ENCODE measurements around the gene MADD.

MADD gene

DNA sequence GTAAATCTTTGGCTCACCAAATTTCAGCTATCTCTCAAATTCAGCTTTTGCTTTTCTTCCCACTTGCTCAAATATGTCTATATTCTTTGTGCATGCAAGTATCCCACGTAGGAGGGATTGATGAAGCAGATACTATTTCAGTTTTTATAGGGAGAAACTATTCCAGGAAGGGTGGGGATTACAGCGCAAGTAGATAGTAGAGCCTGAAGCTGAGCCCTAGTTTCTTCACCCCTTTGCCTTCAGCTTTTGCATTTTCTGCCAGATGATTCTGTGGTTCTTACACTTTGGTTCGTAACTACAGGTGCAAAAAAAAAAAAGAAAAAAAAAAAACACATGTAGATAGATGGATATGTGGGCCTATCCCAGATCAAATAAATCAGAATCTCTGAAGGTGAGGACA, 18.2 kb upstream of the MADD start:
- DNase-seq (ENCODE audit: low spot score) = no peak

DNA sequence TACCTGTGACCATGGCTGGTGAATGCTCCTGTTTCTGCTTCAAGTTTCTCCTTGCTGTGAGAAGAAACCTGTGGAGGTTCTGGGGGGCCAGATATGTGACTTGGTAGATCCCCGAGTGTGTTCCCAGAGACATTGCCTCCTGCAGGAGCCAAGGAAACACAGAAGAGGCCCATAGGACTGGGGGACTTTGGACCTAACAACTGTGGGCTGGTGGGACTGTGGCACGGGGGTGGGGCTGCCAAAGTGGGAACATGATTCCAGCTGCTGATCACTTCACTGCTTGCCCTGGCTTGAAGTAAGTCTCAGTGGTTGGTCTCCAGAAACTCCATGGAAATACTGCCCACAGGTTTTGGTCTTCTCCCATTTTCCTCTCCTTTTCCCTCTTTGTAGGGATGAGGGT, 16.3 kb upstream of the MADD start:
- DNase-seq (ENCODE audit: low spot score) = no peak

DNA sequence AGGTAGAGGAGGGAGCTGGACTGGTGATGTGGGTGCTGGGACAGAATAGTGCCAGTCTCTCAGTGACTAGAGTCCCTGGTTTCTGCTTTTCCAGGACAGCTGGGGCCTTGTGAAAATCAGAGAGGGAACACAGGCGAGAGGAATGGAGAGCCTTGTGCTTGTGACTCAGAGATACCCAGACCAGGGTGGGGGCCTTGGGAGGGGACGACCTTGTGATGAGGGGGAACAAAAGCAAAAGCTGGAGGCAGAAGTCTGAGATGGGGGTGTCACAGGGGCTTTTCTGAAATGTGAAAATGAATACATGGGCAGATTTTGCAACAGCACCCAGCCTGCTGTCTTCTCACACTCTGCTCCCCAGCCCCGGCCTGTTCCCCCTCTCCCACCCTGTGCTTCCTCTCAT, 15.5 kb upstream of the MADD start:
- no peak for DNase-seq (ENCODE audit: low spot score)

DNA sequence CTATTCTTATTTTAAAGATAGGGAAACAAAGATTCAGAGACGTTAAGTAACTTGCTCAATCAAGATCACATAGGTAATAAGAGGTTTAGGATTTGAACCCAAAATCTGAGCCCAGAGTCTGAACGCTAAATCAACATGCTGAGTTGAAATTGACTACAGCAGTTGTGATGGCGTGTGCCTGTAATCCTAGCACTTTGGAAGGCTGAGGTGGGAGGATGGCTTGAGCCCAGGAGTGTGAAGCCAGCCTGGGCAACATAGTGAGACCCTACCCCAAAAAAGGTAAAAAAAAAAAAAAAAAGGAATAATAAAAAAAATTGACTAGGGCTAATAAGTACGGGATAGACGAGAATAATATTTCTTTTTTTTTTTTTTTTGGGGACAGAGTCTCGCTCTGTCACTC, 13.6 kb upstream of the MADD start:
- no peak for DNase-seq (ENCODE audit: low spot score)

DNA sequence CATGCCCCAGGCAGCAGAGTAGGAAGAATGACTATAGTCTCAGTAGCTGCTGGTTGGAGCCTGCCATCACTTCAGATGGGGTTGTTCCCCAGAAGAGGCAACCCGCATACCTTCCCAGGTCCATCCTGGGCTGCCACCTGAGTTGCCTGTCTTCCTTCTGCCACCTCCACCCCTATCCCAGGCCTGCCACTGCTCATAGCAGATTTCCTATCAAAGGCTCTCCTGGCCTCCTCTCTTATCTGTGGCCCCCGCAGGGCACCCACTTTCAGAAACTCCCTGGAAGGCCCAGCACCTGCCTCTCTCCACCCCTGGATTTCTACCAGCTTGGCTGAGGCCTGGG, 12.8 kb upstream of the MADD start:
- DNase-seq (ENCODE audit: low spot score) = no peak

DNA sequence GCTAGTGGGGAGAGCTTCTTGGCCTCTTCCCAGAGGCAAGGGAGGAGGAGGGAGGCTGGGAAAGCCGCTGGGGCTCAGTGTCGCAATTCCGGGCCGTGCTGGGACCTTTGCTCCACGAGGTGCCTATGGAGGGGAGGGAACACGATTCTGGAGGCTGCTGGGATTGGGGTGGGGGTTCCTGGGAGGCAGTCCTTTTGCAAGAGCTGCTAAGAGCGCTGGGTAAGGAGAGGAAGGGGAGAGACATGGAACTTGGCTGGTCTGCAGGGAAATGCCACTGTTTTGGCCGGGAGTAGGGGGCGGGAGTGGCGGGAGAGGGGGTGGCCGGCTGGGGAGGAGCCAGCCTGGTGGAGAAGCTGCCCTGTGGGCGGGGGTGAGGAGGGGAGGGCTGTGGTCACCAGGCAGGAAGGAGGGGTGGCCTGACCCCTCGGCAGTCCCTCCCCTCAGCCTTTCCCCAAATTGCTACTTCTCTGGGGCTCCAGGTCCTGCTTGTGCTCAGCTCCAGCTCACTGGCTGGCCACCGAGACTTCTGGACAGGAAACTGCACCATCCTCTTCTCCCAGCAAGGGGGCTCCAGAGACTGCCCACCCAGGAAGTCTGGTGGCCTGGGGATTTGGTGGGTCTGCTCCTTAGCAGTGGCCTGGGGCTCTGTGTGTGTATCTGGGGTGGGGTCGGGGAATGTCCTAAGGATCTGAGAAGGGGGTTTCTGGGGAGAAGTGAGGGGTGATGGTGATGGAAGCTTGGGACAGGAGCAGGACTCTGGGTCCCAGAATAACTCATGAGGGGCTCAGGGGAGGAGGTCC, 12.2 kb upstream of the MADD start, which contains the start of gene NR1H3:
TSS of gene NR1H3 (plus strand) at position 480 of the 800 bp plus-strand sequence. CDS start 1,221 bp downstream, outside the sequence.
- DNase-seq (ENCODE audit: low spot score) = peak; percentile 76

DNA sequence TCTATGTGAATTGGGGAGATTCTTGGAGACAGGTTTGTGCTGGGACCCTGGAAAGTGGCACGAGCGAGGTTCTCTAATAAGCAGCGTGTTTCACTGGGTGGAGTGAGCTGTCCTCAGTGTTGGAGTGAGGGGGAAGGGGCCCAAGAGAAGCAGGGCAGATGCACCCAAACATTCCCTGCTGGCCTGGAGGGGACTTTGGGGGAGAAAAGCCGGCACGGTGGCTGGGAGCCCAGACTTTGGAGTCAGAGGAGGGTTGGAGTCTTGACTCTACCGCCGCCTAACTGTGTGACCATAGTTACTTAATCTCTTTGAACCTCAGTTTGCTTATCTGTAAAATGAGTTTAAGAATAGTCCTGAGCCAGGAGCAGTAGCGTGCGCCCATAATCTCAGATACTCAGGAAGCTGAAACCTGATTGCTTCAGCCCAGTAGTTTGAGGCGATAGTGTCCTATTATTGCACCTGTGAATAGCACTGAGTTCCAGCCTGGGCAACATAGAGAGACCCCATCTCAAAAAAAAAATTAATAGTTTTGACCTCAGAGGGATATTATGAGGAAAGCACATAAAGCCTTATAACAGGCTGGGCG, 11.5 kb upstream of the MADD start:
- DNase-seq (ENCODE audit: low spot score) = no peak

DNA sequence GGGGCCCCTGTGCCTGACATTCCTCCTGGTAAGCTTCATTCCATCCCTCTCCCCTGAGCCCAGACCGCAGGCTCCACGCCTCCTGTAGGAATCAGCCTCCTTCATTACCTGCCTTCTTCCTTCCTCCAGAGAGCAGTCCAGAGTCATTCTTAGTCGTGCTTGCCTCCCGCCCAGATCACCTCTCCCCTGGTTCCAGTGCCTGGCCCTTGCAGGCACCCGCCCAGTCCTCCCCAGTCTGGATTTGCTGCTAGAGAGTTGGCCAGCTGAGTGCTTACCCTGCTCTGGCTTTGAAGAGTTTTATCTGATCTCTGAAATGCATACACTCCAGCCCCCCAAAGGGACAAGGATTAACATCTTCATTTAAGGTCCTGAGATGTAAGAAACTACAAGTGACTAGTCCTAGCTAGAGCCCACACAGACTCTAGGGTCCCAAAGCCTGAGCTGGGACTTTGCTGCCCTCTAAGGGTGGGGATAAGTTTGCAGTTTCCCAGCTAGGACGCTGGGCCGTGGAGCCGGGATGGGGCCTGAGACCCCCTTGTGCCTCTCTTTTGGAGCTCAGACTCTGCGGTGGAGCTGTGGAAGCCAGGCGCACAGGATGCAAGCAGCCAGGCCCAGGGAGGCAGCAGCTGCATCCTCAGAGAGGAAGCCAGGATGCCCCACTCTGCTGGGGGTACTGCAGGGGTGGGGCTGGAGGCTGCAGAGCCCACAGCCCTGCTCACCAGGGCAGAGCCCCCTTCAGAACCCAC, 10.5 kb upstream of the MADD start:
- DNase-seq (ENCODE audit: low spot score) = peak; percentile 60

DNA sequence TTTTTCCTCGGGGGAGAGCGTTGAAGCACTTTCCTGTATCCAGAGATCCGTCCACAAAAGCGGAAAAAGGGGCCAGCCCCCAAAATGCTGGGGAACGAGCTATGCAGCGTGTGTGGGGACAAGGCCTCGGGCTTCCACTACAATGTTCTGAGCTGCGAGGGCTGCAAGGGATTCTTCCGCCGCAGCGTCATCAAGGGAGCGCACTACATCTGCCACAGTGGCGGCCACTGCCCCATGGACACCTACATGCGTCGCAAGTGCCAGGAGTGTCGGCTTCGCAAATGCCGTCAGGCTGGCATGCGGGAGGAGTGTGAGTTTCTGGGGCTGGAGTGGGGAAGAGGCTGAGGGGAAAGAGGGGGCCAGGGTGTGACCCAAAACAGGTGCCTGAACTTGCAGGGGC, 9.6 kb upstream of the MADD start:
- no peak for DNase-seq (ENCODE audit: low spot score)

DNA sequence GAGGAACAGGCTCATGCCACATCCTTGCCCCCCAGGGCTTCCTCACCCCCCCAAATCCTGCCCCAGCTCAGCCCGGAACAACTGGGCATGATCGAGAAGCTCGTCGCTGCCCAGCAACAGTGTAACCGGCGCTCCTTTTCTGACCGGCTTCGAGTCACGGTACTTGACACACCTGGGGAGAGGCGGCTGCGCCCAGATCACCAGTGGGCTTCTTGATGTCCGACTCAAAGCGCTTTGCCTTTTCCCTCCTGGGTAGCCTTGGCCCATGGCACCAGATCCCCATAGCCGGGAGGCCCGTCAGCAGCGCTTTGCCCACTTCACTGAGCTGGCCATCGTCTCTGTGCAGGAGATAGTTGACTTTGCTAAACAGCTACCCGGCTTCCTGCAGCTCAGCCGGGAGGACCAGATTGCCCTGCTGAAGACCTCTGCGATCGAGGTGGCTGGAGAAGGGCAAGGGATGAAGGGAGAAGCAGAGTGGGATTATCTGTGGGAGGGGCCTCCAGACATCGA, 8.6 kb upstream of the MADD start:
- DNase-seq (ENCODE audit: low spot score) = no peak

DNA sequence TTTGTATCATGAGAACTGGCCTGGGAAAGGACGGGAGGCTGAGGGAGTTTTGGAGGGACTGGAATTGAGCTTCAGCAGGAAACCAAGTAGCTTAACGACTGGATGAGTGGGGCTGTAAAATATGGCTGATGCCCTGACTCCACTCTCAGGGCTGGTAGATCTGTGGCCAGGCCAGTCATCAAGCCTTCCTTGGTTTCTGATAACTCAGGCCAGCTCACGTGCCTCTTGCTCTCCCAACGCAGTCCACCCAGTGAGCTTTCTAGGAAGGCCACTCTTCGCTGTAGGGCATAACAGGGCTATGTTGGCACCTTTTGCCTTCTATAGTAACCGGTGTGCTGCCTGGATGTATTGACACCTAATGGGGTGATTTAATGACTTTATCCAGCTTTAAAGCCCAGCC, 5.8 kb upstream of the MADD start:
- DNase-seq (ENCODE audit: low spot score) = no peak

DNA sequence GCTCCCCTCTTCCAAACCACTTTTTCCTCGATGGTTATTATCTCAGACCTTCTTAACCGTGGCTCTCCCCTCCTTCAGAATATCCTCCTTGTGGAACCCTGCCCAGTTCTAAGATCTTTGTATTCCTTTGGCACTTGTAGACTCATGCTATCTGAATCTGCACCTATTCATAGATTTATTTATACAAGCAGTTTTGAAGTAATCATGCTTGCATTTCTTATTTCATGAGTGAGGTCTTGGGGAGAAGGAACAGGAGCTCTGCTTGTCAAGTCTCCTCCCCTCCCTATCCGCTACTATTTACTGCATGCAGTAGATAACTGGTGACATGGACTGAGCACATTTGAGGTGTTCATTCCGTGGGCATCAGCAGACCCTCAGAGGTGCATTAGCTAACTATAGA, 5.4 kb upstream of the MADD start:
- peak; percentile 16 for DNase-seq (ENCODE audit: low spot score)

DNA sequence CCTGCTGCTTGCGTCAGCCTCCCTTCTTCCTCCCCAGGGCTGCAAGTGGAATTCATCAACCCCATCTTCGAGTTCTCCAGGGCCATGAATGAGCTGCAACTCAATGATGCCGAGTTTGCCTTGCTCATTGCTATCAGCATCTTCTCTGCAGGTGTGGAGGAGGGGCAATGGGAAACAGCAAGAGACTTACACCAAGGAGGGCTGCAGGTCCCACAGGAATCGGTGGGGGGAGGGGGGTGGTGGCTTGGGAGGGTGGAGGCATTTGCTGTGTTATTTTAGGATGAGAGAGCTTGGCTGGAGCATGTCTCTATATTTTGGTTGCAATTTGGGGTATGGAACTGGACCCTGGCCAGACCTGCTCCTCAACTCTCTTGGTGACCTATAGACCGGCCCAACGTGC, 2.1 kb upstream of the MADD start:
- DNase-seq (ENCODE audit: low spot score) = no peak

DNA sequence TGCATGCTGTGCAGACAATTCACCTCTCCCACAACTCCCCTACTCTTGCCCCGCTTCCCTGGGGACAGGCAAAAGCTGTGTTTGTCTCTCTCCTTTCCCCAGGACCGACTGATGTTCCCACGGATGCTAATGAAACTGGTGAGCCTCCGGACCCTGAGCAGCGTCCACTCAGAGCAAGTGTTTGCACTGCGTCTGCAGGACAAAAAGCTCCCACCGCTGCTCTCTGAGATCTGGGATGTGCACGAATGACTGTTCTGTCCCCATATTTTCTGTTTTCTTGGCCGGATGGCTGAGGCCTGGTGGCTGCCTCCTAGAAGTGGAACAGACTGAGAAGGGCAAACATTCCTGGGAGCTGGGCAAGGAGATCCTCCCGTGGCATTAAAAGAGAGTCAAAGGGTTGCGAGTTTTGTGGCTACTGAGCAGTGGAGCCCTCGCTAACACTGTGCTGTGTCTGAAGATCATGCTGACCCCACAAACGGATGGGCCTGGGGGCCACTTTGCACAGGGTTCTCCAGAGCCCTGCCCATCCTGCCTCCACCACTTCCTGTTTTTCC, 1.4 kb upstream of the MADD start:
- no peak for DNase-seq (ENCODE audit: low spot score)

DNA sequence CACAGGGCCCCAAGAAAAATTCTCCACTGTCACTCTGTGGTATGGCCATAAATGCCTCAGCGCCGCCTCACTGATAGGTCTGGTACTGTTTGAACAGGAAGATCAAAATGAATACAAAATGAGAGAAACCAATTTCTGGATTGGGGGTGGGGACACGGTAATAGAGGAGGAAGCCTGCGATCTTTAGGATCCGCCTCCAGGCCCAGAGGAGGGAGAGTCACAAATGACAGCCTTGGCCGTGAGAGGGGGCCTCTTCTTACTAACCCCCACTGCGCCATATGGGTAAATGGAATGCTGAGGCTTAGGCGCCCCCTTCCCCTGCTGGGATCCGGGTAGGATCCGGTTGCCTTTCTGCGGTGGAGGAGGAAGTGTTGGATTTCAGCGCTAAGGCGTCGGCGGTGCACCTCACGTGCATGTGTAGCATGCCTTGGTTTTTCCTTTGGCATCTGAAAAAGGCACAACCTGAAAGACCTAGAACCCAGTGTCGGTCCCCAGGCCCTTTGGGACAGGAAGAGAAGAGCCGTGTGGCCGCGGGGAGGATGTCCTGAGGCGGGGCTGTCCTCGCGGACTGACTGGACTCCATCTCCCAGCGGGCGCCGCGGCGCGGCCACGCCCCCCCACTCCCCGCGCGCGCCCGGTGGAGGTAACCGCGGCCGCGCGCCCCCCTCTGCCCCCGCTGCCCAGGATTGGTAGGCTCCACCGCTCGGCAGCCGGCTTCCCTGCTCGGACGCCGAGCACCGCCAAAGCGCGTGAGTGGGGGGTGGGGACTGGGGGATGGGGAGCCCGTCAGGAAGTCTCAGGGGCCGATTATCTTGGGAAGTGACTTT, 718 bp upstream of the MADD start:
- DNase-seq (ENCODE audit: low spot score) = peak; percentile 95

DNA sequence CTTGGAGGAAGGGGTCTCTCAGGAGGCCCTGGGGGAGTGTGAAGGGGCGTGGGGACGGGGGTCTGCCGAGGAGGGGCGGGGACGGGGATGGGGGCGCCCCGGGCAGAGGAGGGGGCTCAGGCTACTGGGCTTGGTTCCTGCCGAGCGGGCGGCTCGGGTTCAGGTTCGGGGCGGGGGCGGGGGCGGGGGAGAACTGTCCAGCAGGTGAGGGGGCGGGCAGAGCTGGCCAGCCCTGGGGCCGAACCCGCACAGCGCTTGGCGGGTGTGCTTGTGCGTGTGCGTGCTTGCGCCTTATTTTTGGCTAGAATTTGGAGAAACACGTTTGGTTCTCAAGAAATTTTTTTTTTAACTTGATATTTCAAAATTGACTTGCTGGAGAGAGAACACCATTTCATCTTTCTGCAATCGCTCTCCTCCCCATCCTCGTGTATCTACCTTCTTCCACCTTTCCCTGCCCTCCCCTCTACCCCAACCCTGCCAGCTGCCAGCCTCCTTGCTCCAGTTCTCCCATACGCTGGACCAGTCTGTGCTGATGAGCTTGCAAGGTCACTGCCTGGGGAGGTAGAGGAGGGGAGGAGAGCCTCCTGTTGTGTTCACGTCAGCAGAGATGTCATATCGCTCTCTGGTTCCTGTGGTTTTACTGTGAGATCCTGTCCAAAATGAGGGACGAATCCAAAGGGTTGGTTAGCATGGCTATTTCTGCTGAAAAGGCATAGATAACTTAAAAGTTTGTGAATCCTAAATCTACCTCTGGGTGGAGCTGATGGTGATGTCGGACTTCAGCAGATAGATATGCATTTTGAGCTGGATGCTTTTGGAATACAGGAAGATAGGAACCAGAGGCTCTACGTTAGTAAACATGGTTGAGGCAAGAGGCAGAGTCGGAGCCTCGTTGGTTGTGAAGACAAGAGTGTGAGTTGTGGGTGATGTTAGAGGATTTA, 668 bp downstream of the MADD start:
- DNase-seq (ENCODE audit: low spot score) = peak; percentile 42

DNA sequence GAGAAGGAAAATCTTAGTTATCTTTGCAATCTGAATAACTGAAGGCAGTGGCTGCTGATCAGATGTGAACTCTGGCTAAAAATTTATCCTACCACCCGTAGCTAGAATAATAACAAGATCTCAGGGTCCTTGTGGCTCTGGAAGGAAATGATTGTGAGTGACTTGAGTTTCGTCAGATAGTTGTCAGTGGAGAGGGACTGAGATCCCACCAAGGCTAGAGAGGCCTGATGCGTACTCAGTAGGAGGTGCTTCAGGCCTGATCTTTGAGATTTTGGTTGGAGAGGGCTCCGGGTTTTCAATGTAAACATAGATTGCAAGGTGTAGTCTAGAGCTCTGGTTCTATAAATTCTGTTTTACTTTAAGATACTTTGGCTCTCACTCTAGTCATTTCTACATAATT, 1.4 kb downstream of the MADD start:
- no peak for DNase-seq (ENCODE audit: low spot score)

DNA sequence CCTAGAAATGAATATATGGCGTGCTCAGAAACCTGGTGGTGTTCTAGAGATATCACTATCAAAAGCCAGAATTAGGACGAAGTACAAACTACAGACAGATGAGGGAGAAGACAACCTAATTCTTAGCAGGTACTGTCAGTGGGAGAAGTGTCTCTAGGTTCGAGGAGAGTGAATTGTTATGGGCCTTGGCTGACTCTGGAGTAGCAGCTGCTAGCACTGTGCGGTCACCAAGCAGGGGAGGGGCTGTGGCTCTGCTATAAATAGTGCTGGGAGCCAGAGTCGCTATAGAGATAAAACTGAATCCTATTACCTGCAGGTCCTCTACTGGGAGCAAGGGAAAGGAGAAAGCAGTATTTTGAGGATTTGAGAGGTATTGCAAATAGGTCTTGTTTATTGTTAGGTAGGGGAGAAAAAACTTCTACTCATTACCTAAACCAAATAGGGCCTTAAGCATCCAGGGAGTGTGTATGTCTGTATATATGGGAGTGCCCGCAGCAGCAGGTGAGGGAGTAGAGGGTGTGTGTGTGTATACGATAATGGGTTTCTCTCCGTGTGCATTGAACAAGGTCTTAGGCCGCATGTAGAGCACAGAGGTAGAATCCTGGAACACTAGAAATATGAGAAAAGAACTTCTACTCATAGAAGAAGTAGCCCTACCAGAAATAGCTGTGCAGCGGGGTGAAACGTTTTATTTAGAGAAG, 2.2 kb downstream of the MADD start:
- no peak for DNase-seq (ENCODE audit: low spot score)

DNA sequence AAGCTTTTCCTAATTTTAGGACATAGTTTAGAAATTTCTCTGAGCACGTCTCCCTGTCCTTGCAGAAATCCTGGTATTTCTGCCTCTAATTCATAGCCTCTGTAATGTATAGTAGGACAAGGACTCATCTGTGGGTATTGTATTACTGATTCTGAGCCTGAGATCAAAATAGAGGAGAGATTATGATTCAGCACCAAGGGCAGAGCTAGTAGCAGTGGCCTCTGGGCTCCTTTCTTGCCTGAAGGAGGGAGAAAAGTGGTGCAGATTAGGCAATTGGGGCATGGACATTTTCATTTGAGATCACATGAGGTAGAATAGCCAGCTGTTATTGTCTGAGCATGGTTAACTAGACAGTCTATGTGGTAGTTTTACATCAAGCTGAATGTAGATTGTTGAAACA, 2.8 kb downstream of the MADD start:
- peak; percentile 51 for DNase-seq (ENCODE audit: low spot score)

All from AG08396 (cell line).